NCI-H1105 (cell line): ENCODE data around the gene OSBPL6.
"Not testable (repeated sequence)": the region's sequence is repeated elsewhere in the genome, so short reads cannot be mapped to it uniquely, and the experiment has no call there.

Source experiments
- DNase-seq: peaks from one replicate; lab custom pipeline; 2025; lab: John Stamatoyannopoulos, UW

The OSBPL6 gene

DNA sequence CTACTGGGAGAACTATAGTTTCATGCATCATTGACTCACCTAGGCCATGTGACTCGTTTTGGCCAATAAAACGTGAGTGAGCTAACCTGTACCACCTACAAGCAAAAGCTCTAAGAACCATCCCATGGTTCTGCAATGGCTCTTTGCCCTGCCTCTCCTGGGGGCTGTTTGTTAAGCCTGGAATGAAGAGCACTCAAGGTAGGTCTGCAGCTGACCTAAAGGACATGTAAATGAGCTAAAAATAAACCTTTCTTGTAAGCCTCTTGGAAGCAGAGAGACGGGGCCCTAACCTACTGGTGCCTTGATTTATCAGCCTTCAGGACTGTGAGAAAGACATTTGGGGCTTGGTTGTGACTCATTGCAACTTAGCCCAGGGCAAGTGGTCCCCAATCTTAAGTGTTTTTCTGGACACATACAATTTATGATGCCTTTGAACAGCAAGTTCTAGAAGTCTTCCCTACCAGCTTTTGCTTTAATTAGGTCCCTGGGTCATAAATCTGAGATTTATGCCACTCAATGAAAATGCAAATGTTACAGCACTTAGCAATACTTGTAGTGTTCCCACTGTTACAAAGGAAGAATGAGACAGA, 107.4 kb downstream of the OSBPL6 start:
- DNase-seq = no peak

DNA sequence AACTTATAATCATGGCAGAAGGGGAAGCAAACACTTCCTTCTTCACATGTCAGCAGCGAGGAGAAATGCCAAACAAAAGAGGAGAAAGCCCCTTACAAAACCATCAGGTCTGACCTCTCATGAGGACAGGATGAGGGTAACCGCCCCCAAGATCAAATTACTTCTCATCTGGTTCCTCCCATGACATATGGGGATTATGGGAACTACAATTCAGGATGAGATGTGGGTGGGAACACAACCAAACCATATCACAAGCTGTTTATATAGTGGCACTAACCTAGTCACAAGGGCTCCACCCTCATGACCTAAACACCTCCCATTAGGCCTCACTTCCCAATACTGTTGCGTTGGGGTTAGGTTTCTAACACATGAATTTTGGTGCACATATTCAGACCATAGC, 110.0 kb downstream of the OSBPL6 start:
- no peak for DNase-seq

DNA sequence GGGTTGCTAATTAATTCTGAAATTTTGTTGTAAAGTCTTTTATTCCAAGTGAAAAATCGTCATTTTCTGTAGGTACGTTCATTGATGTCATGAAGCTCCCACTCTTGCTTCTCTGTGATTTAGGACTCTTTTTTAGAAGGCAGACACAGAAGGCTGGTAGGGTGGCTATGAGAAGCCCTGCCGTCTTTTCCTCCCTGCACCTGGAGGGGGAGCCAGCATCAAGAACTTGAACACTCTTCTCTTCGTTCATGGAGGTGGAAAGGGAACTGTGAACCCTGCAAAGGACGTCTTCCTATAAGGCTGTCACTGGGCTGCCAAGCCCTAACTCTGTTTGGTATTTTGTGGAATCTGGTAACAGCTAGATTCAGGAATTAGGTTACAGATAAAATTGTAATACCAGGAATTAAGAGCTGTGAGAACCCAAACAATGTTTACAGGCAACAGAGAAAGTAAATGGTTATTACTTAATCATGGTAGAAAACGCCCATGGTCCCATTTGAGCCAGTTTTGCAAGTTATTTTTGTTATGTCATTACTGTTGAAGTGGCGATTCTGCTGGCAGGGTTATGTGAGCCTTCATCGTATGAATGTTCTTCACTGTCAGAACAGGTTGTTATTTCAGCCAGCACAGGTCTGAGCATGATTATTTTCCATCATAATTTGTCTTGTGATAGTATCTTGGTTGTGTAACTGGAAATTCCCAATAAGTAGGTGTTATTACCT, 112.2 kb downstream of the OSBPL6 start:
- peak; percentile 57 for DNase-seq

DNA sequence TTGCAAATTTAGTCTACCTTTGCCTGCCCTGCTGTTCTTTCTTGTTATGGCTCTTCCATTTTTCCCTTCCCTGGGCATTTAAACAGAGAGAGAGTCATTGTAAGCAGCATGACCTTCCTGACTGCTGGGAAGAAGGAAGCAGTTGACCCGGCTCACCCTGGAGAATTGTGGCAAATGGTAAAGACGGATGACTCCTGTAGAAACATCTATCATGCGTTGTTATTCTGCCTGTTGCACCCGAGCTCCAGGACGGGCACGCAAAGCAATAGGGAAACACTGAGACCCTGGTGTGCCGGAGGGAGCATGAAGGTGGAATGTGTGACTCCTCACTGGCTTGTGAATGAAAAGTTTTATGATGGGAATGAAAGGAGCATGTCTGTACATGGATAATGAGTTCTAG, 113.3 kb downstream of the OSBPL6 start:
- no peak for DNase-seq

DNA sequence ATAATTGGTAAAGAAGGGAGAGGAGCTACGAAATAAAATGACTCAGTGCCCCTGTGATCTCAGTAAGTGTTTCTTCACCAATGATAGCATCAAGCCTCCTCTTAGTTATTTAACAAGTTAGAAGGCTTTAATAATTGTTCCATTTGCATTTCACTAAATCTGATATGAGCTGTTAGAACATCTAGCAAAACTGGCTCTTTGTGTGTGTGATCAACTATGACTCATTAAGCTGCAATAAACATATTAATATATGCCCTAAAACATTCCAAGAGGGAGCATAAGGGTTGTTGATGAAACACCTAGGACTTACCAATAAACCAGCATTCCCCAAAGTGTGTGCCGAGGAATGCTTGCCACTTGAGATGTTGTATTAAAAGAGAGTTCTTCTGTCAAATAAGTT, 115.2 kb downstream of the OSBPL6 start:
- DNase-seq = no peak

DNA sequence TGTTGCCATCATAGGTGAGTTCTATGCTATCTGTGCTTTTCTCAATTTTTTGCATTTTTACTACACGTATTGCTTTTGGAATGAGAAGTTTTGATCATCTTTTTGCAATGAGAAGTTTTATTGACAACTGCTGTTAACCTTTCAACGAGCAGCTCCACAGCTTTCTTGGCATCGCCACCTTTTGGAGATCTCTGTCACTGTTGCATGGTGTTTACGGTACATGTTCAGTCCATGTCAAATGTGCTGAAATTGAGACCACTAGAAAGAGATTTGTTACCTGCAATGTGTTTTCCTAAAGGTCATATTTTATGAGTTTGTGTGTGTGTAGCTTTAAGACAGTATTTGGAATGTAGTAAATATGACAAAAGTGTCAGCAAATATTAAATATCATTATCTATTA, 120.8 kb downstream of the OSBPL6 start:
- no peak for DNase-seq

DNA sequence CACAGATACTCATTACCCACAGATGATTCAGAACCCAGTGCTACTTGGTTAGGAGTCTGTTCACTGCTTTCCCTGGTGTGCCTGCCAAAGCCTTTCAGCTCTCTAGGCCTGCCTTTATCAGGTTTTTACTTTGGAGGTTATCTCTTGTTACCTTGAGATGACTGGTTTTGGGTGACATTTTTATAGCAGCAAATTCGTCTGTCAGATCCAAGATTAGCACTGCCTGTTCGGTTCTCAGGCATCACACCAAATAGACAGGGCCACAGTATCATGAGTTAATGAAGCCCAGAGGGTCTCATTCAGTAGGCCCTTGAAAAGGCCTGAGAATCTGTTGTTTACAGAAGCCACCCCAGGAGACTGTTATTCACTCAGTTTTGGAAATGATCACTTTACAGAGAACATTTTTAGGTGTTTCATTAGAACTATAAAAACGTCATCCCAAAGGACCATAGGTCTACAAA, 121.2 kb downstream of the OSBPL6 start:
- DNase-seq = no peak

DNA sequence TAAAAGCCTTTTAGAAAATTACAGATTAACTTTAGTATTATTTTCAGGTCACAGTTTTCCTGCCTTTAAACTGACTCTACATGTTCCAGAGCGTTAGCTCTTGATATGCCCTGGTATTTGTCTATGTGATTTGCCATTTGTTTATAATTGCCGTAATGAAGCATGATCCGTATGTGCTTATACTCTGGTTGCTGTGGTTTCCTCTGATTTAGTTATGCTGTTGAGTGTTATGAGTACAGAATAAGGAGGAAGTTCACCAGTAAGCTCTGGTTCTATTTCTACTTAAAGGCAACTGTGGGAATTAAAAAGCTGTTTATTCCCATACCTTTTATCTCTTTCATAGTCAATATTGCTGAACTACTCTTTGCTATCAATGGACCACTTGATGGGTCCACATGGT, 123.5 kb downstream of the OSBPL6 start:
- no peak for DNase-seq

DNA sequence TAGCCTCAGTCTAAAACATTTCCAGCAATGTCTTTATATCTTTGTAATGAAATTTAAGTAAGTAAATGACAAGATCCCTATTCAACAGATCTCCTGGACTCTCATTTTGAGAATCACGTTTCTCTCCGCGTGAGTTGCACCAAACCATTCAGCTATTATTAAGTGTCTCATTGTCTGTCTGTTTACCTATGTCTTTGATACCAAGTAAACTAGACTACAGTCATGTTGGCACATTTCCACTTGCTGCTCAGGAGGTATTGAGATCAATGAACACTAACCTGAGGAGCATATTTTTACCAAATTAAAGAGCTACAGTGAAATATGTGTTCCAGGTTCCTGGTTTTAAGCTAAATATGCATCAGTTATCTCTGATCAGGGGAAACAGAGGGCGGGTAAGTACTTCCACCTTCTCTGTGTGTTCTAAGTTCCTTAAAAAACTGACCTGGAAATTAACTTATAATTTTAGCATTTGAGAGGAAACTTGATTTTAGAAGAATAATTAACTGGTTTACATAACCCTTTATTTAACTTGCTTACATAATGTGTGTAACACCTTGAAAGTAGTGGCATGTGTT, 125.8 kb downstream of the OSBPL6 start:
- peak; percentile 9 for DNase-seq

DNA sequence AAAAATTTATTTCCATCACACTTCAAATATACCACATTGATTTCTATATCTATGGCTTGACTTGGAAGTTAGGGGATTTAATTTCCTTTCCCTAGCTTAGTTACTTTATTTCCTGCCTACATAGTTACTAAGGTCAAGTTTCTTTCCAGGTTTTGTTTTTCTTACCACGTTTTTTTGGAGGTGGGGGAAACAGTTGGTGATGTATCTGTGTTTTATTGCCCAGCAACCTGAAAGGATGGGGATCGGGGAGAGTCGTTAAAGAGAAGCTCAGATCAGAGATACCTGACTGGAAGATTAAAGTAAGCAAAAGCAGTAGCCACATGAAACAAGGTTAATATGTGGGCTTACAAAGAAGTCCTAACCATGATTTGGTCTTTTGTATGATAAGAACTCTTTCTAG, 127.8 kb downstream of the OSBPL6 start:
- DNase-seq = no peak

DNA sequence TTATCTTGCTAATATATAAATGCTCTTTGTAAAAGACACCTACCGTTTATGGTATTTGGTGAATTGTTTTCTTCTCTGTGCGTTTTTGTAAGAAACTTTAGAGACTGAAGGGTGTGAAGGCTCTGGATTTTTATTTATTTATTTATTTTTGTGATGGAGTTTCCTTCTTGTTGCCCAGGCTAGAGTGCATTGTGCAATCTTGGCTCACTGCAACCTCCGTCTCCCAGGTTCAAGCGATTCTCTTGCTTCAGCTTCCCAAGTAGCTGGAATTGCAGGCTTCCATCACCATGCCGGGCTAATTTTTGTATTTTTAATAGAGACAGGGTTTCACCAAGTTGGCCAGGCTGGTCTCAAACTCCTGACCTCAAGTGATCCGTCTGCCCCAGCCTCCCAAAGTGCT, 129.0 kb downstream of the OSBPL6 start:
- not testable (repeated sequence) for DNase-seq

DNA sequence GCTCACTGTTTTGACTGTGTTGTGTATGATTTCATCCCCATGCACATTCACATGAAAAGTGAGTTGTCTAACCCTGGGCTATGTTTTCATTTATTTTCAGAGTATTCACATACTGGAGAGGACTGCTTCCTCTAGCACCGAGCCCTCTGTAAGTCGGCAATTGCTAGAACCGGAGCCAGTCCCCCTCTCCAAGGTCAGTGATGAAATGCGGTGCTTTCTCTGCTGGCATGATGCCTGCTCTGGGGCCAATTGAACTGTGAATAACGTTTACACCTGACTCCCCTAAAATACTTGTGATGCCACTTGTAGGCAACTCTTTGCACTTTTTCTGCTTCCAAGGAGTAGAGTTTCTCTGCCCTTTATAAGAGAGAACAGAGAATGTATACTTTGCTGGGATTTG, 129.8 kb downstream of the OSBPL6 start:
- DNase-seq = no peak

DNA sequence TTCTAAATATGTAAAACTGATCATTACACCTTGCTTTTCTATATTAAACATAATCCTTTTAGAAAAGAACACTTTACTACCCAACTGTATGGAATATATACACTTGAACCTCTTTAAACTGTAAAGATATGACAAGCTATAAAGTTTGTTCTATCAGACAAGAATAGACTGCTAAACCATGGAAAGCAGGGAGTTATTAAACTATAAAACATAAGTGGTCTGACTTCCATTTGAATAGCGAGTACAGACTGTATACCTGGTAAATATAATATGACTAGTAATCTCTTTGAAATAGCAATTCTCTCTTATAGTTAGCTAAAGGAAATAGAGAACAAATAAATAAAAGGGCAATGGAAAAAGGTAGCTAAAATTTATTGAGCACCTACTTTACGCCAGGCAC, 131.0 kb downstream of the OSBPL6 start:
- no peak for DNase-seq

DNA sequence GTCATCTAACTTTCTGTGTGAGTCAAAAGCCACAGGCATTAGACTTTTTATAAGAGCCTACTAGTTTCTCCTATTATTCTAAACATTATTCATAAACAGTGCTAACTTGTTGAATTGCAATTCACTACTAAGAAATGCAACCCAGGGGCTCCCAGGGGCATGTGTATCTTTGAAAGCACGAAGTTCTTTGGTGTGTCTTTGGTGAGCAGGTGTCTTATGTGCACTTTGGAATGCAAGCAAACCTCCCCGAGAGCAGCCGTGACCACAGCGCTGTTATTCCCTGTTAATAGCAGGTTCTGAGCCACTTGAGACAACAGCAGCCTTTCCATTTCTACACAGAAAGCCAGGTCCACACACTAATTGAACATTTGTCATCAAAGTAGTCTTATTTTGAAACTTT, 133.2 kb downstream of the OSBPL6 start:
- DNase-seq = peak; percentile 15

DNA sequence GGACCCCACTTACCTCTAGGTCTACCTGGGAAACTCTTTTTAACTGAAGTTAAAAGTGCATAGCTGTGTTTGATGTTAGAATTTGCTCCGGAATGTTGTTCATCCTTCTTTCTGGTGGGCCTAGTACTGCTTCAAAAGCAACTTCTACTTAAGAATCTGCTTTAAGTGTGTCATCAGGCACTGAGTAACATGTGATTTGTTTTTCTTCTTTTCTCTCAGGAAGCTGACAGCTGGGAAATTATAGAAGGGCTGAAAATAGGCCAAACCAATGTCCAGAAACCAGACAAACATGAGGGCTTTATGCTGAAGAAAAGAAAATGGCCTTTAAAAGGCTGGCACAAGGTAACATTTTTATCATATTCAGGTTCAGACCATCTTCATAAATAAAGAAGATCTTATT, 133.7 kb downstream of the OSBPL6 start:
- DNase-seq = no peak

DNA sequence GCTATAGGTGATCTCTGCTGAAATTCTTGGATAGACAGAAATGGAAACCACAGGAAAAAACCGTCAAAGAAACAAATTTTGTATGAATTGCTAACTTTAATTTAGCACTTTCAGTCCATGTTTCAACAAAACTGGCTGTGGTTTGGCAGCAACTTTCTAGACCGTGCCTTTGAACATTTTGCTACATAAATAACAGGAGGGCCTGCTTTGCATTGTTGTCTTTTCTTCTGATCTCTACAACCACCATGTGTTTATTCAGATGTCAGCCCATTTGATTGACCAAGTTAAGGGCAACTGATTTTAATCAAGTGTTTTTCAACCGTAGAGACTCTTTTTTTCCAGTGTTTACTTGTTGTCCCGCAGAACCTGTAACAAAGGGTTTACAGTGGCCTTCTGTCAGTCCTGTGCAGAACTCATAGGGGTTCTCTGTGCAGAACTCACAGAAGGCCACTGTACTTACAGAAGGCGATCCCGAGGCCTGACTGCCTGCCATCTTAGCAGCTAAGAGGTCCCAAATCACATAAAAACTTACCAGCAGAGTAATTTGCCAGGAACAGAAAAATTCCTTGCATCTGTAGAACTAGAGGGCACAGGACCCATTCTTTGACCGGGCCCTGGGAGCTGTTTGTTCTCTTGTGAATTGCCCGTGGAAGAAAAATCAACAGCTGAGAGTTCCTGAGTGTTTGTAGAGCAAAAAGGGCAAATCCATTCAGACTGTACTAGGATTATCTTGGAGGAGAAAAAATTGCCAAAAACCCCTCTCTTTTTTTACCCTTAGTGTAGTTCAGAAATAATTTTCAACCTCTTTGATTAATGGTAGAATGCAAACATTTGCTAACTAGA, 136.1 kb downstream of the OSBPL6 start:
- no peak for DNase-seq

DNA sequence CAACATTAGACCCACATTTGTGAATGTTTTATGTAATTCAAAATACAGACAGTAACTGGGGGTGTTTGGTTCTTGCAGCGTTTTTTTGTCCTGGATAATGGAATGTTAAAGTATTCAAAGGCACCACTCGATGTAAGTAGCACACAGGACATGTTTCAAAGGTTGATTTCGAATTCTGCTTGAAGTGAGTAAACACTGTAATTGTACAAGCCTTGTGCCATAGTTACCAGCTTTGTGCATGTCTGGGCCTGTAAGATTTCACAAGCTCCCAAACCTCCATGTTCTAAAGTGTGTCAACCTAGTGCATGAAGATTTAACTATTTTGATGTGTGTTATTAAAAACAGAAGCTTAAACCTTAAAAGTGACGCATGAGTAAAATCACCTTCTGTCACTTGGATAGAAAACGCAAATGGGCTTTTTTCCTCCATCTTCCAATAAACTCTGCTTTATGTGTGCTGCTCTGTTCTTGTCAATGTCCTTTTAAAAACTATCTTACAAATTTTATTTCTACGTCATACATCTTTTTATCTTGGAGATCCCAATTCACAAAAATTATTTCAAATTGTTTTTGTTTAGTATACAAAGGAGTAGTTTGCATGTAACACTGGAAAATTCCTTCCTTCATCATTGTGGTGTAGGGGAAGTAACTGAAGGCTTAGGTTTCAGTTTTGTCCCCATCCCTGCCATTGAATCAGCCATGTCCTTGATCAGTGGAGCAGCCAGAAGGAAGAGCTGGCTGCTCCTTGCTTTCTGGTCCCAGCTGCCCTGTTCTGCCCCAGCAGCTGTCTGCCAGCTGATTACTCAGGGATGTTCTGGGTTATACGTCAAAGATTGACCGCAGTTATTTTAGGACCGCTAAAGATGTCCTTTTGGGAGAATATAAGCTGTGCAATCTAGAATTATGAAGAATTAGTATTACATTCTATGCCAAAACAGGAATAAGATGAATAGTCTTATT, 137.4 kb downstream of the OSBPL6 start:
- peak; percentile 34 for DNase-seq

DNA sequence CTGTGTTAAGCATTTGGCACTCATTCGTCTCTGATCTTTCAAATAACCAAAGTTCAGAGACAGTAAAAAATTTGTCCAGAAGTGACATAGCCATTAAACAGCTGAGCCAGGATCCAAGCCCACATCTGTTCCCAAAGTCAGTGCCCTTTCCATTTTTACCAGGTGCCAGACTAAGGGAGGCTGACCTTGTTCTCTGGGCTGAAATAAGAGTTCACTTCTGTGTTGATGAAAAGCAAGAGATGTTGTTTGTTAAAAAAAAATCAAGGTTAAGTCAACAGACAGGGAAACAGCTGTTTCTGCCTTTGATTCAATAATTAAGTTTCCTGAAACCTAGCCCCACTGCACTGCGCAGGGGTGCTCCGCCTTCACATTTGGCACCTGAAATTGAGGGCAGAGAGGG, 139.5 kb downstream of the OSBPL6 start:
- DNase-seq = no peak

DNA sequence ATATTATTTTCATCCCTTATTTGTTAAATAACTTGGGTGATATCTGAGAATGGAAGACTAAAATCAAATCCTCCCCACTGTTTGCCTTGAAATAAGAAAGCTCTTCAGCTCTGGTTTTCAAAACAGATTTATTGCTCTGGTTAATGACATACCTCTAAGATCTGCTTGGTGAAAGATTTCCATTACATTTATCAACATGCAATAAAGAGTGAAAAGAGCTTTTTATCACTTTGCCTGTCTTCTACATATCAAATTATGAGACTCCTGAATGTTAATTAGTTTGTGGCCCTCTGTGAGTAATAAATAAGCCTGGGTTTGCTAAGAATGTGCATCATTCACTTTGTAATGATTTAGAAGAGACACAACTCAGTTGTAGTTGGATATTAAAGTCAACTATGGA, 140.9 kb downstream of the OSBPL6 start:
- DNase-seq = no peak

DNA sequence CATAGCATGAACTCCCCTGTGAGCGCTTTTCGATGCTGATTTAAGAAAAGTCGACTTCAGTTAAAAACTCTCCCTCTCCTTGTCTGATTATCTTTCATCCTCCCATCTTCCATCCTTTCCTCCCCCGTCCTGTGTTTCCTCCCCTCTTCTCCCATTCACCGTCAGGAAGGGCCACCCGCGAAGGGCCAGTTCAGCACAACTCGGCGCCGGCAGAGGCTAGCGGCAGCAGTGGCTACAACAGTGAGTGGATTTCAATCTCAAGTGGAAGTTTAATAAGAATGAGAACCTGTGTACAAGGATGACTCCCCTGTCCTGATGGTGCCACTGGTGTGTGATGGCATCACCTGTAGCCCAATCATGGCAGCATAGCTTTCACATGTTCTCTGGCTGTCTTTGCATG, 149.8 kb downstream of the OSBPL6 start:
- DNase-seq = no peak

DNA sequence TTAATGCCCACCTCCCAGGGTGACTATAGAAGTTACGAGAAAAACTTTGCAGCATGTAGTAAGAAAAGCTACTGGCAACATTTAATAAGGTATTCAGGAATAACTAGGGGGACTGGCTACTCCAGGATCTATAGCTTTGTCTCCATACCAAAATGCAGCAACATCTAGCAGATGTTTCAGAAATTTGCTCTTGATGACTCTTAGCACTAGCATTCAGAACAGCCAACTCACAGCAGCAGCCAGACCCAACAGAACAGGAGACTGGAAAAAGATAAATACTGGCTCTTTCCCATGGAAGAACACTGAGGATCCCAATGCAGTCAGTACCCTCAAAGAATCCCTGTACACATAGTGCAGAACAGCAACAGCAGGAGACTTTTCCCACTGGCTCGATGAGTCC, 151.6 kb downstream of the OSBPL6 start:
- no peak for DNase-seq

DNA sequence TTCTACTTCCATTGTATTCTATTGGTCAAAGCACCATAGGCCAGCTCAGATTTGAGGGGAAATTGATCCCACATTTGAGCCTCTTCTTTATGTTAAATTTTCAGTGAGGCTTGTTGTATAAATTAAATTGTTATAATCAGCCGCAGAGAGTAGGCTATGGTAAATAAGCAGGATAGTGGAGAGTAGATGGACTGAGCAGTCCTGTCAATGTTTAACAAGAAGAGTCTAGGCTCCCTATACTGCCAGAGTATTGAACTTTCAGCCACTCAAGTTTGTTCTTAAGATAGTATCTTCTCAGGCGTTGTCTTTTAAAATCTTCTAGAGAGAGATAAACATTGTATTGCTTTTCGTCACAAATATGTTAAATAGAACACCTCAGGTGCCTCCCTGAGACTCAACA, 155.7 kb downstream of the OSBPL6 start:
- DNase-seq = no peak
